Sigmoid colon (tissue), 7 donors: ENCODE data around the gene EHMT2. TPM values are rescaled to one million over a fixed set of nuclear protein-coding genes. Genes with fewer than 3 reads are reported as not detected.

Source experiments
- DNase-seq: peaks from one replicate; pipeline ENCODE4 v3.0.0-alpha.2; 2019
- H3K27ac ChIP-seq, 4 donors: fragments of 200-600 bp; sonication (generic); one replicate each; pipeline ENCODE4 v1.5.1; 2016 to 2019; ENCODE audit warnings: mild to moderate bottlenecking in 1 of 4
- H3K27me3 ChIP-seq, 3 donors: fragments of 200-600 bp; sonication (generic); one replicate each; pipeline ENCODE4 v1.5.1; 2019; ENCODE audit warnings: mild to moderate bottlenecking in 1 of 3
- H3K36me3 ChIP-seq, 4 donors: fragments of 200-600 bp; sonication (generic); one replicate each; pipeline ENCODE4 v1.5.1; 2016 to 2019
- H3K4me1 ChIP-seq, 4 donors: fragments of 200-600 bp; sonication (generic); one replicate each; pipeline ENCODE4 v1.5.1; 2017 to 2019
- H3K4me3 ChIP-seq, 4 donors: fragments of 200-600 bp; sonication (generic); one replicate each; pipeline ENCODE4 v1.5.1; 2017 to 2019; ENCODE audit warnings: mild to moderate bottlenecking in 2 of 4, moderate library complexity in 1 of 4
- H3K9me3 ChIP-seq, 4 donors: fragments of 200-600 bp in 3 of 4; sonication (generic) in 3 of 4; one replicate each; pipeline versions ENCODE4 v1.5.1 to v1.6.1; 2013 to 2019
- CTCF ChIP-seq, 4 experiments: fragments of 450-650 bp in 3 of 4; fragments of 200-600 bp in 1 of 4; IDR thresholded peaks; one replicate each; pipeline ENCODE4 v1.5.1; 2016 to 2019; ENCODE audit warnings: antibody characterized with exemption in 4 of 4, mild to moderate bottlenecking in 3 of 4, moderate library complexity in 2 of 4
- EP300 ChIP-seq, 4 donors: sonication (generic); formaldehyde crosslinking; IDR thresholded peaks; one replicate each; pipeline ENCODE4 v1.6.1; 2017; ENCODE audit warnings: antibody characterized with exemption in 4 of 4
- POLR2A ChIP-seq, 2 donors: fragments of 450-650 bp; IDR thresholded peaks; one replicate each; pipeline ENCODE4 v1.6.1; 2016; ENCODE audit warnings: antibody characterized with exemption in 2 of 2, mild to moderate bottlenecking in 2 of 2, moderate library complexity in 2 of 2
- POLR2AphosphoS5 ChIP-seq, 4 donors: sonication (generic); formaldehyde crosslinking; IDR thresholded peaks; one replicate each; pipeline ENCODE4 v1.6.1; 2017; ENCODE audit warnings: antibody characterized with exemption in 4 of 4
- WGBS, 2 donors: extraction: QIAGEN DNeasy Blood & Tissue Kit; methylation state at CpG; one replicate each; pipeline ENCODE4 v1.1.7; 2013; 5-methylcytosine and 5-hydroxymethylcytosine counted together
- intact Hi-C: fragments of 100-400 bp; cut with DNase I; formaldehyde crosslinking; loops from one replicate; pipeline ENCODE4 v1.15.1; 2023
- polyA plus RNA-seq, 3 donors: library from polyadenylated mRNA; stranded (reverse); fragments of 200-250 nt; gene quantifications; one replicate each; pipeline ENCODE4 v1.2.3, GENCODE V29; 2013
- total RNA-seq, 4 donors: library from RNA; depleted of rRNA; stranded (reverse); fragments of >200 nt; gene quantifications; one replicate each; pipeline ENCODE4 v1.1.0, GENCODE V29; 2016
- donor health status: healthy with polysubstance abuse.
- donor health status: Bipolar disorder and iron deficiency.
- donor health status: healthy.

Gene EHMT2
- total and polyA plus RNA-seq, 7 donors, result 11.8 to 45.0 (median 33.2) TPM

- no peak overlapping the region for H3K27ac ChIP-seq
Measured at GRCh38 chr6:31888276-31889258, 8.9 kb downstream of the EHMT2 start.

GRCh38 chr6:31887173-31888007 lies 10.1 kb downstream of the EHMT2 start:
- H3K27me3 ChIP-seq, result no peaks in the 10 kb centered on the region
- no peak overlapping the region for H3K4me3 ChIP-seq
- WGBS, 2 donors, result 89 to 93% methylated on average over 19 of the region's 19 CpGs
- DNase-seq, result no peak
- H3K9me3 ChIP-seq, result no peaks in the 10 kb centered on the region
- no peak overlapping the region for H3K27ac ChIP-seq
- intact Hi-C loops, result loop anchor here (2.0 kb wide), 1 partner anchor 207 kb away; the partner anchor contains the start of gene LY6G5C
- no peaks in the 10 kb centered on the region for H3K4me1 ChIP-seq
- H3K36me3 ChIP-seq, result peaks cover 45 to 98% (median 65%) of the 10 kb centered on the region in 4 donors
- TF ChIP-seq POLR2A (IDR thresholded peaks at IDR 0.05), result no peak
- TF ChIP-seq POLR2AphosphoS5 (IDR thresholded peaks at IDR 0.05), result no peak
- TF ChIP-seq CTCF (IDR thresholded peaks at IDR 0.05), result no peak
- TF ChIP-seq EP300 (IDR thresholded peaks at IDR 0.05), result no peak

More at GRCh38 chr6:31888276-31889258, 8.9 kb downstream of the EHMT2 start:
- no peaks in the 10 kb centered on the region for H3K27me3 ChIP-seq
- WGBS, 2 donors, result 81 to 82% methylated on average over 43 of the region's 43 CpGs
- DNase-seq, result no peak
- no peaks in the 10 kb centered on the region for H3K9me3 ChIP-seq
- TF ChIP-seq EP300 (IDR thresholded peaks at IDR 0.05), result no peak
- peak in 3 of 4 experiments; percentile 47 to 79 (median 58) for TF ChIP-seq CTCF (IDR thresholded peaks at IDR 0.05)
- peaks cover 38 to 98% (median 63%) of the 10 kb centered on the region in 4 donors for H3K36me3 ChIP-seq
- intact Hi-C loops, result loop anchor here (2.0 kb wide), 1 partner anchor 208 kb away; the partner anchor contains the start of gene LY6G5C
- H3K4me1 ChIP-seq, result no peaks in the 10 kb centered on the region
- H3K4me3 ChIP-seq, result no peak overlapping the region

GRCh38 chr6:31886541-31886991 lies 10.9 kb downstream of the EHMT2 start:
- Histone ChIP-seq H3K4me1 (no peaks in the 10 kb centered on the region), H3K9me3 (no peaks in the 10 kb centered on the region), H3K27ac (no peak overlapping the region), H3K27me3 (no peaks in the 10 kb centered on the region), H3K4me3 (no peak overlapping the region), H3K36me3 (peaks cover 51 to 98% (median 63%) of the 10 kb centered on the region in 4 donors)
- DNase-seq, result no peak
- WGBS, 2 donors, result 89% methylated on average over 18 of the region's 18 CpGs
- TF ChIP-seq POLR2A (IDR thresholded peaks at IDR 0.05), result no peak
- no peak for TF ChIP-seq EP300 (IDR thresholded peaks at IDR 0.05)
- no peak for TF ChIP-seq CTCF (IDR thresholded peaks at IDR 0.05)
- TF ChIP-seq POLR2AphosphoS5 (IDR thresholded peaks at IDR 0.05), result no peak
- intact Hi-C loops, result no loop called here

- Histone ChIP-seq H3K36me3 (peaks cover 65 to 100% (median 80%) of the 10 kb centered on the region in 4 donors), H3K4me3 (no peak overlapping the region), H3K27ac (no peak overlapping the region), H3K27me3 (no peaks in the 10 kb centered on the region), H3K4me1 (no peaks in the 10 kb centered on the region), H3K9me3 (no peaks in the 10 kb centered on the region)
- TF ChIP-seq POLR2A (IDR thresholded peaks at IDR 0.05), result no peak
- TF ChIP-seq POLR2AphosphoS5 (IDR thresholded peaks at IDR 0.05), result no peak
- no peak for TF ChIP-seq EP300 (IDR thresholded peaks at IDR 0.05)
- TF ChIP-seq CTCF (IDR thresholded peaks at IDR 0.05), result no peak
- WGBS, 2 donors, result 95 to 97% methylated on average over 22 of the region's 22 CpGs
- no peak for DNase-seq
- intact Hi-C loops, result no loop called here
Measured at GRCh38 chr6:31884528-31885035, 12.9 kb downstream of the EHMT2 start.
